Dermis microvascular lymphatic vessel endothelial cell (primary cell): Measurements from ENCODE around the gene RHOD. TPM values are rescaled to one million over a fixed set of nuclear protein-coding genes. Genes with fewer than 3 reads are reported as not detected.

ENCODE experiments used
- DNase-seq, 2 donors: peaks; one replicate each; pipeline versions ENCODE4 v3.0.0 to v3.0.0-alpha.2; 2010; ENCODE audit warnings: low read depth in 2 of 2
- total RNA-seq: library from RNA; depleted of rRNA; stranded (reverse); fragments of >200 nt; gene quantifications from 2 replicates; pipeline ENCODE4 v1.2.1, GENCODE V29; 2014

RHOD gene
- total RNA-seq, 1 donor from 2014 or later, result 16.9 TPM

GRCh38 chr11:67031791-67032561 lies 24.7 kb upstream of the RHOD start:
- no peak for DNase-seq

GRCh38 chr11:67032830-67033551 lies 23.7 kb upstream of the RHOD start:
- peak in 1 of 2 donors; percentile 47 for DNase-seq

- DNase-seq, result no peak
Measured at GRCh38 chr11:67033661-67034166, 22.9 kb upstream of the RHOD start.

- no peak for DNase-seq
Measured at GRCh38 chr11:67034350-67034749, 22.3 kb upstream of the RHOD start.

GRCh38 chr11:67040147-67040546 lies 16.5 kb upstream of the RHOD start:
- no peak for DNase-seq

- no peak for DNase-seq
Measured at GRCh38 chr11:67041602-67042001, 15.0 kb upstream of the RHOD start.

- no peak for DNase-seq
Measured at GRCh38 chr11:67043572-67044349, 12.9 kb upstream of the RHOD start.

- no peak for DNase-seq
Measured at GRCh38 chr11:67044496-67044895, 12.2 kb upstream of the RHOD start.

- peak in 1 of 2 donors; percentile 42 for DNase-seq
Measured at GRCh38 chr11:67045314-67045713, 11.3 kb upstream of the RHOD start.

GRCh38 chr11:67048515-67049130 lies 8.0 kb upstream of the RHOD start:
- no peak for DNase-seq

GRCh38 chr11:67050139-67050538 lies 6.5 kb upstream of the RHOD start:
- DNase-seq, result no peak

- DNase-seq, result no peak
Measured at GRCh38 chr11:67051180-67051893, 5.3 kb upstream of the RHOD start.

GRCh38 chr11:67051945-67052488 lies 4.6 kb upstream of the RHOD start:
- no peak for DNase-seq

GRCh38 chr11:67052891-67053290 lies 3.8 kb upstream of the RHOD start:
- DNase-seq, result no peak

GRCh38 chr11:67053896-67054329 lies 2.7 kb upstream of the RHOD start:
- DNase-seq, result peak in 1 of 2 donors; percentile 53

GRCh38 chr11:67054346-67054835 lies 2.3 kb upstream of the RHOD start:
- DNase-seq, result no peak

- DNase-seq, result peak in 1 of 2 donors; percentile 44
Measured at GRCh38 chr11:67054836-67055523, 1.7 kb upstream of the RHOD start.

GRCh38 chr11:67055812-67056211 lies 835 bp upstream of the RHOD start:
- DNase-seq, result no peak

- no peak for DNase-seq
Measured at GRCh38 chr11:67057205-67057672, 592 bp downstream of the RHOD start.

GRCh38 chr11:67058506-67058905 lies 1.9 kb downstream of the RHOD start:
- DNase-seq, result no peak
